Muscle of back (tissue), 11 donors: ENCODE measurements around the gene KRT7. TPM values are rescaled to one million over a fixed set of nuclear protein-coding genes. Genes with fewer than 3 reads are reported as not detected.

Source experiments
- DNase-seq, 3 donors: peaks; one replicate each; pipeline versions ENCODE4 v3.0.0 to v3.0.0-alpha.2; 2013
- polyA plus RNA-seq, 10 donors: library from polyadenylated mRNA; unstranded; fragments of 120-200 nt; gene quantifications; one replicate each; pipeline ENCODE4 v1.2.1, GENCODE V29; 2013; ENCODE audit not compliant: insufficient read length in 10 of 10

KRT7 gene
- polyA plus RNA-seq, 10 donors: 0.16 to 4.3 (median 0.65) TPM; not detected in 3

GRCh38 chr12:52211716-52212585 lies 21.1 kb upstream of the KRT7 start:
- no peak for DNase-seq

DNA sequence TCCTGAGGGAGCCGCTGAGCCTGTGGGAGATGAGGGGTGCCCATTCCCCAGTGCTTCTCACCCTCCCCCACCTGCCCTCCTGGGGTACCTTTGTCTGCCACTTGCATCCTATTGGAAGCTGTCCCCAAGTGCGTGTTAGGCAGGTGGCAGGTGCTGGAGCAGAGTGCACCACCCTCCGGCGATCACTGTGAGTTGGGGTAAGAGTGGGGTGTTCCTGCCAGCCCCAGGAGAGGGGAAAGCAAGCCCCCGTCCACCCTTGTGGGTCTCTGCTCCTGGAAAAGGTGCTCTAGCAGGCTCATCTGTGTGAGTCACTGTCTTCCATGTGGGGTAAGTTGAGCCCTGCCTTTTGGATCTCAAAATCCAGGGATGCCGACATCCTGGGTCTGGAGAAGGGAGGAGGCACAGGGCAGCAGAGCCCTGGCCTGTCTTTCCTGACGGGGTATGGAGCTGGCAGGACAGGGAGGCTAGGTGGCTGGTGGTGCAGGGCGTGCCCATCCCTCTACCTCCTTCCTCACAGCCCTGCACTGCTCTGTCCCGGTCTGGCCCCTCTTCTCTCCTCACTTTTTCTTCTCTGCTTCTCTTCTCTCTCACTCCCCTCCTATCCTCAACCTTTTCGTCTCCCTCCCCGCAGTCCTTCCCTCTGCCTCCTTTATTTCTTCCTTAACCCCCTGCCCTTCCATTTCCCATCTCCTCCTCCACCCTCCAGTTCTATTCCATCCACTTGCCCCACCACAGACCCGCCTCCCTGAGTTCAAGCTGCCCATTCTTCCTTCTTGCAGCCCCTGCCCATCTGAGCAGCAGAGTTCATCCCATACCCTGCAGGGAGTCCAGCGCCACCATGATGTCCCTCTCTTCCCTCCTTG lies 20.1 kb upstream of the KRT7 start:
- DNase-seq: no peak

- peak in 2 of 3 donors; percentile 63 to 77 for DNase-seq
Measured at GRCh38 chr12:52213564-52214420, 19.3 kb upstream of the KRT7 start.

GRCh38 chr12:52214421-52214802 lies 18.6 kb upstream of the KRT7 start:
- no peak for DNase-seq

DNA sequence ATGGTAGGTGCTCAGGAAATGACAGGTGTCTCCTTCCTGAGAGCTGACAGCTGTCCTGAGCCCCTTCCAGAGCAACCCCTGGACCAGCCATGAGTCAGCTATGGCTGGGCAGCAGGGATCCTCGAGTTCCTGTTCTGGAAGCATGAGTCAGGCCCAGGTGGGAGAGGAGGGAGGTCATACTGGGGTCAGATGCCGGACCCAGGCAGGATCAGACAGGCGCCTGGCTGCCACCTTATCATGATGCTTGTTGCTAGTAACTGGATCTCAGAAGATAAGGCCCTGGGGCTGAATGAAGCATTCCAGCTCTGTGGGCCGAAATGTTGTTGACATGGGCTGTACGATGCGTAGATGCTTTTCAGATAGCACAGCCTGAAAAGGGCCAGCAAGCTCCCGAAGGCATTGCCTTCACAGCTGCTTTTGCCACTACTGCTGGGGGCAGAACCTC lies 17.4 kb upstream of the KRT7 start:
- no peak for DNase-seq

DNA sequence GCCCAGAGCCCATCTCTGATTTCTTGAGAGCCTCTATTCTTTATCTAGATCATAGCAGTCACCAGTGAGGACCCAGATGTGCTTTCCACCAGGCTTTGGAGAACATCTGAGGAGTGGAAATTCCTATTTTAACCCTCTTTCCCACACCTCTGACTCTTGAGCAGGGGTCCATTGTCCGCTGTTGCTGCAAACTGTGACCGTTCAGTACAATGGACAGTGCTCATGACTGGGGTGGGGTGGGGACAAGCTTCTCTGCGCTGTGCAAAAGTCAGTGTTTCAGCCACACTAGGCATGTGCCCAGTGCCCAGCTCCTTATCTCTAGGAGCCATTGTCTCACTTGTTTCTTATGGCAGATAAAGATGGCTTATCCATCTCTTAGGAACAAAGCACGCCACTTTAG lies 16.9 kb upstream of the KRT7 start:
- no peak for DNase-seq

- DNase-seq: no peak
Measured at GRCh38 chr12:52216807-52217206, 16.2 kb upstream of the KRT7 start.

DNA sequence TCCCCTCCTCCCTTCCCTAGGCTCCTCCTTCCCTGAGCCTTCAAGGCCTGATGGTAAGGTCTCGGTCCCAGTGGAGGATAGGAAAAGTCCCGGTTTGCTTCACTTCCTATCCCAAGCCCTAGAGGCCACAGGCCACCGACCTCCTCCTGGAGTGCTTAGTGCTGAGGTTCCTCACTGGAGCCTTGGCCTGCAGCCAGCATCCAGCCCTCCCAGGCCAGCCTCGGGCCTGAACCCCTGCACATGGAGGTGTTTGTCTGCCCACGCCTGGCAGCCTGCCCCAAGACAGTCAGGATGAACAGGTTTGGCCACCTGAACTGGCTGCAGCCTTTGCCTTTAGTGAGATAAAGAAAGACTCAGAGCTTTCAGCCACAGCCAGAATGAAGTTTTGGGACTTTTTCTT lies 15.8 kb upstream of the KRT7 start:
- DNase-seq: no peak

GRCh38 chr12:52218001-52218400 lies 15.0 kb upstream of the KRT7 start:
- DNase-seq: no peak

DNA sequence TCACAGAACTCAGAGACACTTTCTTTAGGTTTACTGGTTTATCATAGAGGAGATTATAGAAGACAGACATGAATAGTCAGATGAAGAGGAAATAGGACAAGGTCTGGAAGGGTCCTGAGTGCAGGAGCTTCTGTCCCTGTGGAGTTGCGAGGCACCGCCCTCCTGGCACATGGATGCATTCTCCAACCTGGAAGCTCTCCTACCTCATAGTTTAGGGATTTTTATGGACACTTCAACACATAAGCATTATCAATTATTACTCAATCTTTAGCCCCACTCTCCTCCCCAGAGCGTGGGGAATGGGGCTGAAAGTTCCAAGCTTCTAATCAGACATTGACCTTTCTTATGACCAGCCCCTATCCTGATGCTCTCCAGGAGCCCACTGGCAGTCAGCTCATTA lies 12.6 kb upstream of the KRT7 start:
- no peak for DNase-seq

DNA sequence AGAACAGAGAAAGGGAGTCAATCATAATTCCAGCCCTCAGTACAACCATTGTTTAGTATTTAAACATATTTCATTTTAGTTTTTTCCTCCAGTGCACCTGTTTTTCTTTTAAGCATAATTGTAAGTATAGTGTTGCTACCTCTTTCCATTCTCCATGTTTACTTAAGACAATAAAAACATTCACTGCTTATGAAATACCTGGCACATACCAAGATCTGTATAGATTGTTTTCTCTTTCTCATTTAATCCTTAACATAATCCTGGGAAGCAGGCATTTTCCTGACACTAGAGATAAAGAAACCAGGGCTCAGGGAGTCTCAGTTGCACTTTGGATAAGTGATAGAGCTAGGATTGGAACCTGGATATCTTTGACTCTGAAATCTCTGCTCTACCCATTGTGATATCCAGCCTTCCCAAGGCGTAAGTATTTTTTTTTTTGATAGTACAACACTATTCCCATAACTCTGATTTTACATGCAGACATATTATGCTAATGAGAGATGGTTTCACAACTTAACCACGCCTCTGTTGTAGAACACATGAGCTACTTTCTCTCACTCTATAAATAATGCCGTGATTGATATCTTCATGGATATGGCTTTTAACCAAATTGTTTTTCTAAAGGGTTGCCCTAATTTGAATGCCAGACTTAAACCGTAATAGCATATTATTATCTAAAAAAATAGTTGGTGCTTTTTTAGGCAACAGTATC lies 11.8 kb upstream of the KRT7 start:
- no peak for DNase-seq

DNA sequence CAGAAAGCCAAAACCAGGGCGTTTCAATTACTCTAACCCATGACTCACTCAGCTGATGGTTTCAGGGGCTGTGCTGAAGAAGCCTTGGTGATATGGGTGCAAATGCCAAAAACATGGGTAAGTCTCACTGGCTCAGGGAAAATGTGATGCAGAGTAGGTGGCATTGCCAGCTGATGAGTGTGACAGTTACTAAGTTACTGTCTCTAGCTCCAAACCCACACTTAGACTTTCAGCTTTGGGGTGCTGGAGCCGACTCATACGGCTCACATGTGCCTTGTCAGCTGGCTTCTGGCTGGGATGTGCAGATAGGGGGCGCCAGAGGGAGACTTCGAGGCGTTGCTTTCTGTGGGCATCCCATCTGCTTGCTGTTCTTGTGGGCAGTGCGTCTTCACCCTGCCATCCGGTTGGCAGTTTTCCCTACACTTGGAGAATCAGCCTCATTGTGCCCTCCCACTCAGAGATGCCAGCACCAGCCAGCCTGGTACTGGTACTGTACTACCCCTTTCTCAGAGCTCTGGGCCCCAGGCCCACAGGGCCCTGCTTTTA lies 11.1 kb upstream of the KRT7 start:
- no peak for DNase-seq

DNA sequence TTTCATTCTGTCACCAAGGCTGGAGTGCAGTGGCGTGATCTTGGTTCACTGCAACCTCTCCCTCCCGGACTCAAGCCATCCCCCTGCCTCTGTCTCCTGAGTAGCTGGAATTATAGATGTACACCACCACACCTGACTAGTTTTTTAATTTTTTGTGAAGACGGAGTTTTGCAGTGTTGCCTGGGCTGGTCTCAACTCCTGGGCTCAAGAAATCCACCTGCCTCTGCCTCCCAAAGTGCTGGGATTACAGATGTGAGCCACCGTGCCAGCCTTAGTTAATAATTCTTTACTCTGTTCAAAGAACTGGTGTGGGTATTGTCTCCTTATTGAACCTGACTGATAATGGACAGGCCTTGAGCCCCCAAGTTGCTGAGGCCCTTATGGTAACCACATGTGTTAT lies 10.4 kb upstream of the KRT7 start:
- DNase-seq: no peak

GRCh38 chr12:52223406-52224039 lies 9.5 kb upstream of the KRT7 start:
- DNase-seq: no peak

- DNase-seq: no peak
Measured at GRCh38 chr12:52224151-52224550, 8.9 kb upstream of the KRT7 start.

DNA sequence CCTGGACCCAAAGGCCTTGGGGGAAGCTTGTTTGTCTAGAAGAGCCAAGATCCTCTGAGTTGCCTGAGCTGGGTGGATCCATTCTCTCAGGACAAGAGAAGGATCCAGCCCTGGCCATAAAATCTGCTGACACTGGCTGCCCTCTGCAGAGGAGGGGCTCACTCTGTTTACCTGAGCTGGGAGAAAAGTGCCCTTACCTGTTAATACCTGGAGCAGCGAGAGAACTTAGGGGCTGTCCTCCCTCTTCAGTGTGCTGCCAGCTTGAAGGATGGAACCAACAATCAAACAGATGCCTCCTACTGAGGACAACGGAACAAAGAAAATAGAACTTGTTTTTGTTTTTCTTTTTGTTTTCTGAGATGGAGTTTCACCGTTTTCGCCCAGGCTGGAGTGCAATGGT lies 7.3 kb upstream of the KRT7 start:
- DNase-seq: no peak

GRCh38 chr12:52226446-52226845 lies 6.6 kb upstream of the KRT7 start:
- no peak for DNase-seq

DNA sequence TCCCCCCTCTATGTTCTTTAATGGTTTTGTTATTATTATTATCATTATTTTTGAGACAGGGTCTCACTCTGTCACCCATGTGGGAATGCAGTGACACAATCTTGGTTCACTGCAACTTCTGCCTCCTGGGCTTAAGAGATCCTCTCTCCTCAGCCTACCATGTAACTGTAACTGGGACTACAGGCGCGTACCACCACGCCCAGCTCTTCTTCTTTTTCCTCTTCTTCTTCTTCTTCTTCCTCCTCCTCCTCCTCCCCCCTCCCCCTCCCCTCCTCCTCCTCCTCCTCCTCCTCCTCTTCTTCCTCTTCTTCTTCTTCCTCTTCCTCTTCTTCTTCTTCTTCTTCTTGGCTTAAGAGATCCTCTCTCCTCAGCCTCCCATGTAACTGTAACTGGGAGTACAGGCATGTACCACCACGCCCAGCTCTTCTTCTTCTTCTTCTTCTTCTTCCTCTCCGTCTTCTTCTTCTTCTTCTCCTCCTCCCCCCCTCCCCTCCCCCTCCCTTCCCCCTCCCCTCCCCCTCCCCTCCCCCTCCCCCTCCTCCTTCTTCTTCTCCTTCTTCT lies 5.4 kb upstream of the KRT7 start:
- no peak for DNase-seq

- DNase-seq: no peak
Measured at GRCh38 chr12:52228366-52228765, 4.7 kb upstream of the KRT7 start.

GRCh38 chr12:52228931-52229330 lies 4.1 kb upstream of the KRT7 start:
- DNase-seq: no peak
